Tibial nerve (tissue), 4 donors: Measurements from ENCODE around the gene MAD2L2.

ENCODE experiments used
- EP300 ChIP-seq, 2 donors: sonication (generic); formaldehyde crosslinking; IDR thresholded peaks; one replicate each; pipeline ENCODE4 v1.6.1; 2017; ENCODE audit warnings: antibody characterized with exemption in 2 of 2, mild to moderate bottlenecking in 1 of 2
- POLR2A ChIP-seq, 2 donors: fragments of 450-650 bp; IDR thresholded peaks; one replicate each; pipeline ENCODE4 v1.6.1; 2017; ENCODE audit warnings: antibody characterized with exemption in 2 of 2, mild to moderate bottlenecking in 2 of 2, moderate library complexity in 2 of 2
- TF ChIP-seq, protein P1 (sequence below), 5 experiments: fragments of 200-600 bp in 3 of 5; fragments of 450-650 bp in 2 of 5; sonication (generic) in 3 of 5; IDR thresholded peaks; one replicate each; pipeline ENCODE4 v1.5.1; 2016 to 2019; ENCODE audit warnings: antibody characterized with exemption in 5 of 5, mild to moderate bottlenecking in 3 of 5, moderate library complexity in 2 of 5

- TF ChIP-seq, protein P1, sequence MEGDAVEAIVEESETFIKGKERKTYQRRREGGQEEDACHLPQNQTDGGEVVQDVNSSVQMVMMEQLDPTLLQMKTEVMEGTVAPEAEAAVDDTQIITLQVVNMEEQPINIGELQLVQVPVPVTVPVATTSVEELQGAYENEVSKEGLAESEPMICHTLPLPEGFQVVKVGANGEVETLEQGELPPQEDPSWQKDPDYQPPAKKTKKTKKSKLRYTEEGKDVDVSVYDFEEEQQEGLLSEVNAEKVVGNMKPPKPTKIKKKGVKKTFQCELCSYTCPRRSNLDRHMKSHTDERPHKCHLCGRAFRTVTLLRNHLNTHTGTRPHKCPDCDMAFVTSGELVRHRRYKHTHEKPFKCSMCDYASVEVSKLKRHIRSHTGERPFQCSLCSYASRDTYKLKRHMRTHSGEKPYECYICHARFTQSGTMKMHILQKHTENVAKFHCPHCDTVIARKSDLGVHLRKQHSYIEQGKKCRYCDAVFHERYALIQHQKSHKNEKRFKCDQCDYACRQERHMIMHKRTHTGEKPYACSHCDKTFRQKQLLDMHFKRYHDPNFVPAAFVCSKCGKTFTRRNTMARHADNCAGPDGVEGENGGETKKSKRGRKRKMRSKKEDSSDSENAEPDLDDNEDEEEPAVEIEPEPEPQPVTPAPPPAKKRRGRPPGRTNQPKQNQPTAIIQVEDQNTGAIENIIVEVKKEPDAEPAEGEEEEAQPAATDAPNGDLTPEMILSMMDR (IDR thresholded peaks at IDR 0.05), result no peak
- TF ChIP-seq POLR2A (IDR thresholded peaks at IDR 0.05) (no peak), EP300 (IDR thresholded peaks at IDR 0.05) (no peak)
Measured at GRCh38 chr1:11674488-11674887, 6.5 kb downstream of the MAD2L2 start.
